NCI-H2081 treated with DMSO at 0.1 percent for 48 hours (cell line): ENCODE measurements around the gene NSMCE1.
"Not testable (repeated sequence)": the region's sequence is repeated elsewhere in the genome, so short reads cannot be mapped to it uniquely, and the experiment has no call there.

ENCODE experiments used
- DNase-seq: peaks from one replicate; lab custom pipeline; 2025; lab: John Stamatoyannopoulos, UW

NSMCE1 gene

GRCh38 chr16:27303256-27304100, 34.9 kb upstream of the NSMCE1 start:
- DNase-seq: no peak

GRCh38 chr16:27302126-27302525, 33.6 kb upstream of the NSMCE1 start:
- no peak for DNase-seq

- DNase-seq: no peak
Observed at GRCh38 chr16:27301236-27301861, 32.8 kb upstream of the NSMCE1 start.

GRCh38 chr16:27298132-27298531, 29.6 kb upstream of the NSMCE1 start:
- no peak for DNase-seq

- DNase-seq: no peak
Observed at GRCh38 chr16:27293343-27293742, 24.8 kb upstream of the NSMCE1 start.

GRCh38 chr16:27291722-27292240, 23.2 kb upstream of the NSMCE1 start:
- DNase-seq: no peak

GRCh38 chr16:27291106-27291505, 22.5 kb upstream of the NSMCE1 start:
- DNase-seq: no peak

- no peak for DNase-seq
Observed at GRCh38 chr16:27290562-27290961, 22.0 kb upstream of the NSMCE1 start.

GRCh38 chr16:27289669-27290068, 21.1 kb upstream of the NSMCE1 start:
- DNase-seq: no peak

- DNase-seq: not testable (repeated sequence)
Observed at GRCh38 chr16:27288313-27288712, 19.7 kb upstream of the NSMCE1 start.

- DNase-seq: no peak
Observed at GRCh38 chr16:27287887-27288286, 19.3 kb upstream of the NSMCE1 start.

- DNase-seq: no peak
Observed at GRCh38 chr16:27287051-27287811, 18.7 kb upstream of the NSMCE1 start.

- no peak for DNase-seq
Observed at GRCh38 chr16:27286451-27286850, 17.9 kb upstream of the NSMCE1 start.

GRCh38 chr16:27285676-27286196, 17.2 kb upstream of the NSMCE1 start:
- no peak for DNase-seq

GRCh38 chr16:27284865-27285675, 16.5 kb upstream of the NSMCE1 start:
- DNase-seq: no peak

GRCh38 chr16:27281243-27281642, 12.7 kb upstream of the NSMCE1 start:
- no peak for DNase-seq

- DNase-seq: no peak
Observed at GRCh38 chr16:27275394-27275793, 6.8 kb upstream of the NSMCE1 start.

GRCh38 chr16:27274424-27274874, 5.9 kb upstream of the NSMCE1 start:
- DNase-seq: not testable (repeated sequence)

- DNase-seq: no peak
Observed at GRCh38 chr16:27273670-27274423, 5.3 kb upstream of the NSMCE1 start.

- DNase-seq: no peak
Observed at GRCh38 chr16:27273330-27273669, 4.7 kb upstream of the NSMCE1 start.

GRCh38 chr16:27272697-27273096, 4.1 kb upstream of the NSMCE1 start:
- not testable (repeated sequence) for DNase-seq
